ENCODE results near the gene TIGD1.

DNA sequence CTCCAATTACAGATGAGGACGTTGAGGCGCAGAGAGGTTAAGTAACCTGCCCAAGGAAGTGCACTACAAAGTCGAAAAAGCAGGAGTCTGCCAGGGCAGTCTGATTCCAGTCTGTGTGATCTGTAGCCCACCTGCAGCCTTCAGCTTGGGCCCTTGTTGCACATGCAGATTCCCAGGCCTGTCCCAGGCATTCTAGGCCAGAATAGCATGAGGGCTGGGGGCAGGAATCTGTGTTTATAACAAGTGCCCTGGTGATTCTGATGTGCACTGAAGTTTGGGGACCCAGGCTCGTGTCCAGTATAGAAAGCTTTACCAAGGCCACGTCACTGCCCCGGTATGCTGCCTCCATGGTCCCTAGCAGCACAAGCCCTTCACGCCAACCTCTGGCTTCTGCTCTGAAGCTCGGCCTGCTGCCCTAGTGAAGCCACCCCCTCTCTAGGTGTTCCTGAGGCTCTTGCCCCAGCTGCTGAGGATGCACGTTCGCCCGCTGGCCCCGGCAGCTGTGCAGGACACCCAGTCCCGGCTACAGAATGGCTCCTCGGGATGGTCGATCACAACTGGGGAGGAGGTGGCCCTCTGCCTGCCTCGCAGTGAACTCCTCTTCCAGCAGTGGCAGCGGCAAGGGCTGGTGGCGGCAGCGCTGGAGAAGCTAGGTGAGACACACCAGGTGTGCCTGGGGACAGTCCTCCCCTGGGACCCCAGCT, 6.3 kb downstream of the TIGD1 start:
- TF ChIP-seq, protein P1, sequence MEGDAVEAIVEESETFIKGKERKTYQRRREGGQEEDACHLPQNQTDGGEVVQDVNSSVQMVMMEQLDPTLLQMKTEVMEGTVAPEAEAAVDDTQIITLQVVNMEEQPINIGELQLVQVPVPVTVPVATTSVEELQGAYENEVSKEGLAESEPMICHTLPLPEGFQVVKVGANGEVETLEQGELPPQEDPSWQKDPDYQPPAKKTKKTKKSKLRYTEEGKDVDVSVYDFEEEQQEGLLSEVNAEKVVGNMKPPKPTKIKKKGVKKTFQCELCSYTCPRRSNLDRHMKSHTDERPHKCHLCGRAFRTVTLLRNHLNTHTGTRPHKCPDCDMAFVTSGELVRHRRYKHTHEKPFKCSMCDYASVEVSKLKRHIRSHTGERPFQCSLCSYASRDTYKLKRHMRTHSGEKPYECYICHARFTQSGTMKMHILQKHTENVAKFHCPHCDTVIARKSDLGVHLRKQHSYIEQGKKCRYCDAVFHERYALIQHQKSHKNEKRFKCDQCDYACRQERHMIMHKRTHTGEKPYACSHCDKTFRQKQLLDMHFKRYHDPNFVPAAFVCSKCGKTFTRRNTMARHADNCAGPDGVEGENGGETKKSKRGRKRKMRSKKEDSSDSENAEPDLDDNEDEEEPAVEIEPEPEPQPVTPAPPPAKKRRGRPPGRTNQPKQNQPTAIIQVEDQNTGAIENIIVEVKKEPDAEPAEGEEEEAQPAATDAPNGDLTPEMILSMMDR (IDR thresholded peaks at IDR 0.05), result no peak
- no peak for TF ChIP-seq POLR2A (IDR thresholded peaks at IDR 0.05)
